KOPT-K1 (cell line): ENCODE measurements around the gene LGALS9.

Experiments used
- H3K27ac ChIP-seq: fragments of 200-600 bp; sonication (generic); 2 replicates; pipeline ENCODE4 v1.5.1; 2016; ENCODE audit warnings: antibody characterized with exemption, mild to moderate bottlenecking, low read depth, low read length; ENCODE audit not compliant: poor library complexity, severe bottlenecking
- H3K36me3 ChIP-seq: fragments of 200-600 bp; sonication (generic); 2 replicates; pipeline ENCODE4 v1.5.1; 2017; ENCODE audit warnings: antibody characterized with exemption, mild to moderate bottlenecking, low read length, moderate library complexity; ENCODE audit not compliant: insufficient read depth
- H3K9me3 ChIP-seq: fragments of 200-600 bp; sonication (generic); 2 replicates; pipeline ENCODE4 v1.5.1; 2017; ENCODE audit warnings: antibody characterized with exemption, low read length, mild to moderate bottlenecking; ENCODE audit not compliant: insufficient read depth, poor library complexity, severe bottlenecking

Gene LGALS9

DNA sequence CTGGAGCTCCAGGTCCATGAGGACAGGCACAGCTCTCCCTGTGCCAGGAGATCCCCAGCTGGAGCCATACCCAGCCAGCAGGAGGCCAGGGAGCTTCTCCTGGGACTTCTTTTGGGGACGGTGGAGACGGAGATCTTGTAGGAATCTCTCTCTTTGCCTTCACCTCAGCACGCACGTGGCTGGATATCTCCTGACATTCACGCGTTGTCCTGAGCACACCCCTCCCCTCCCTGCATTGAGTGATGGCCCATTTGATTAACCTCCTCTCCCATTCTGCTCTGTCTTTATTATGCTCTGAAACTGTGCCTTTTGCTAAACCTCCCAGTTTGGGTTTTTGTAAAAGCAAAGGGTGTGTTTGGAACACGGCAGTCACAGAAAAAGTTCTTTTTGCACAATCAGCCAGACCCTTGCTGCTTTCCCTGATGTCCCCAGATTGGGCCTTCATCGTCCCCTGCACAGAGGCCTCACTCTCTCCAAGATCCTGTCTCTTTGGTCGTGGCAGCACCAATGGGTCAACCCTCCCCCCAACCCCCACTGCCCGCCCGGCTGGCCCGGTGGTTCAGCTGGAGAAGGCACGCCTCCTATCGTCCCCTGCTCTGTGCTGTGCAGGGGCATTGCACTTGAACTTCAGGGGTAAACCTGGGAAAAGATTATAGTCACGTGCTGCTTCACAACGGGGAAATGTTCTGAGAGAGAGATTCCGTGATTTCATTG is 32.5 kb upstream of the LGALS9 start:
- no peaks in the 10 kb centered on the region for H3K9me3 ChIP-seq
- H3K36me3 ChIP-seq: no peaks in the 10 kb centered on the region
- no peak overlapping the region for H3K27ac ChIP-seq

GRCh38 chr17:27600471-27600870 is 30.5 kb upstream of the LGALS9 start:
- Histone ChIP-seq H3K27ac (no peak overlapping the region), H3K36me3 (no peaks in the 10 kb centered on the region), H3K9me3 (no peaks in the 10 kb centered on the region)

GRCh38 chr17:27601069-27601974 is 29.7 kb upstream of the LGALS9 start:
- H3K27ac ChIP-seq: no peak overlapping the region
- H3K36me3 ChIP-seq: no peaks in the 10 kb centered on the region

GRCh38 chr17:27601975-27602302 is 29.0 kb upstream of the LGALS9 start:
- no peaks in the 10 kb centered on the region for H3K36me3 ChIP-seq
- no peaks in the 10 kb centered on the region for H3K9me3 ChIP-seq
- no peak overlapping the region for H3K27ac ChIP-seq

More at GRCh38 chr17:27601069-27601974, 29.7 kb upstream of the LGALS9 start:
- no peaks in the 10 kb centered on the region for H3K9me3 ChIP-seq

GRCh38 chr17:27602721-27603420 is 28.1 kb upstream of the LGALS9 start:
- Histone ChIP-seq H3K36me3 (no peaks in the 10 kb centered on the region), H3K9me3 (no peaks in the 10 kb centered on the region), H3K27ac (no peak overlapping the region)

DNA sequence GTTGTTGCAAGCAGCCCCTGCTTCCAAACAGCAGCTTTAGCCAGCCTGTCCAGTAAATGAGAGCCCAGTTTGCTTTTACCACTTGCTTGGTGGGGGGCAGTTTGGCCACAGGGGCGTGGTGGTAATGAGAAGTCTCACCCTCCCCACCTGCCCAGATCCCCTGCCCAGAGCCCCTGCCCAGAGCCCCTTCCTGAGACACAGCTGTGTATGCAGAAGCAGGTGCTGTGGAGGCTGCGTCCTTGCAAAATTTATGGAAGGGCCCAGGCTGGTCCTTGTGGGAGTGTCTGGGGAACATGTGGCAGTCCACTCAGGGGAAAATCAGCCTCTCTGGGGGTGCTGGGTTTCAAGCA is 27.6 kb upstream of the LGALS9 start:
- H3K9me3 ChIP-seq: no peaks in the 10 kb centered on the region
- H3K36me3 ChIP-seq: no peaks in the 10 kb centered on the region
- no peak overlapping the region for H3K27ac ChIP-seq

DNA sequence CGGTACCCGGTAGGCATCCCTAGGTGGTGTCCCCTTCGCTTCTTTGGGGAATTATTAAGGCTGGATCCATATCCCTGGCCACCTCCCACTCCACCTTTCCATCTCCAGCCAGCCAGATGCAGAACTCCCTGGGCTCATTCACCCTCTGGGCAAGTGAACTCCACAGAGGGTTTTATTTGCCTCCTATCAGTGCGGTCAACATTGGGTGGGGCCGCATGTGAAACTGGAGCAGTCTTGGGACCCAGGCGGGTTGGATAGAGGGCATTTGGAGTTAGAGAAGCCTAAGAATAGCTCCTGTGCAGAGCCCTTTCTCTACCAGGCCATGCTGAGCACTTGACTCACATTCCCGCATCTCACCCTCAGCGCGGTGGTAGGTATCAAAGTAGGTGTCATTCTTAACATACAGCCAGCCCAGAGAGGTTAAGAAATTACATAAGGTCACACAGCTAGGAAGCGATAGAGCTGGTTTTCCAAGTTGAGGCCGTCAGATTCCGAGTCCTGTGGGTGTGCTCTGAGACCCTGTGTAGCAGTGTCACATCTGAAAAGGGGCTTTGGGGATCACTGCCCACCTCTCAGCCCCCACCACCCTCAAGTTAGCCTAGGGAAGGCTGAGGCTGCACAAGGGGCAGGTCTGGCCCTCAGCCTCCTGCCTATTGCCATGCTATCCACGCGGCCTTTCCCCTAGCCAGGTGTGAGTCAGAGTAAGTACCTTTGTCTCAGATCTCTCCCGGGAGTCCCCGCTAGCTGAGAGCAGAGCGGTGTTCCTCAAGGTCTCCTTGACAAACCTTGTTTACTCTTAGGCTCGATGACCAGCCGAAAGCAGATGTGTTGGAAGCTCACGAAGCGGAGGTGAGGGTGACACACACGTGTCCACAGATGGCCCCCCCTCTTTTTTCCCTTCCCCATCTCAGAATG is 26.9 kb upstream of the LGALS9 start:
- H3K9me3 ChIP-seq: no peaks in the 10 kb centered on the region
- H3K27ac ChIP-seq: no peak overlapping the region
- no peaks in the 10 kb centered on the region for H3K36me3 ChIP-seq

DNA sequence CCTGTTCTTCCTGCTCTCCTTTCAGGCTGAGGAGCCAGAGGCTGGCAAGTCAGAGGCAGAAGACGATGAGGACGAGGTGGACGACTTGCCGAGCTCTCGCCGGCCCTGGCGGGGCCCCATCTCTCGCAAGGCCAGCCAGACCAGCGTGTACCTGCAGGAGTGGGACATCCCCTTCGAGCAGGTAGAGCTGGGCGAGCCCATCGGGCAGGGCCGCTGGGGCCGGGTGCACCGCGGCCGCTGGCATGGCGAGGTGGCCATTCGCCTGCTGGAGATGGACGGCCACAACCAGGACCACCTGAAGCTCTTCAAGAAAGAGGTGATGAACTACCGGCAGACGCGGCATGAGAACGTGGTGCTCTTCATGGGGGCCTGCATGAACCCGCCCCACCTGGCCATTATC is 25.6 kb upstream of the LGALS9 start:
- no peaks in the 10 kb centered on the region for H3K9me3 ChIP-seq
- H3K36me3 ChIP-seq: no peaks in the 10 kb centered on the region

DNA sequence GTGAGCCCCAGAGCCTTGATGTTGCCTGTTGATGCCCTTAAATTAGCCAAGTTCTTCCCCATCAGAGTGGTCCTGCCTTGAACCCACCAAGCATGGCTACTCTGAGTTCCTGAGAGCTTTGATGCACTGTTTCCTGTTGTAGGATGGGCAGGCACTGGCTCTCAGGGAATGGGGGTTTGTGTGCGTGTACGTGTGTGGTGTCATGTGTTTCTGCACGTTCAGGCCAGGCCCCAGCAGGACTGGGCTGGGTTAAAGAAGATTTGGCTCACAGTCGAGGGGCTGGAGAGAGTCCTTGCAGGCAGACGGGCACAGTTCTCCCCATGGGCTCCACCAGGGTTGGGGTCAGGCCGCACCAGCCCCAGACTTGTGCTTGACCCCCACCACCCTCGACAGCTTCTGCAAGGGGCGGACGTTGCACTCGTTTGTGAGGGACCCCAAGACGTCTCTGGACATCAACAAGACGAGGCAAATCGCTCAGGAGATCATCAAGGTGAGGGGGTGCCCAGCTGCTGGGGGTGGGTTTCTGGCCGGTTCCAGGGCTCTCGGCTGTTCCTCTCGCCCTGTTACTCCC is 23.4 kb upstream of the LGALS9 start:
- Histone ChIP-seq H3K27ac (no peak overlapping the region), H3K9me3 (no peaks in the 10 kb centered on the region), H3K36me3 (no peaks in the 10 kb centered on the region)

More for the DNA sequence above, 25.6 kb upstream of the LGALS9 start:
- no peak overlapping the region for H3K27ac ChIP-seq

DNA sequence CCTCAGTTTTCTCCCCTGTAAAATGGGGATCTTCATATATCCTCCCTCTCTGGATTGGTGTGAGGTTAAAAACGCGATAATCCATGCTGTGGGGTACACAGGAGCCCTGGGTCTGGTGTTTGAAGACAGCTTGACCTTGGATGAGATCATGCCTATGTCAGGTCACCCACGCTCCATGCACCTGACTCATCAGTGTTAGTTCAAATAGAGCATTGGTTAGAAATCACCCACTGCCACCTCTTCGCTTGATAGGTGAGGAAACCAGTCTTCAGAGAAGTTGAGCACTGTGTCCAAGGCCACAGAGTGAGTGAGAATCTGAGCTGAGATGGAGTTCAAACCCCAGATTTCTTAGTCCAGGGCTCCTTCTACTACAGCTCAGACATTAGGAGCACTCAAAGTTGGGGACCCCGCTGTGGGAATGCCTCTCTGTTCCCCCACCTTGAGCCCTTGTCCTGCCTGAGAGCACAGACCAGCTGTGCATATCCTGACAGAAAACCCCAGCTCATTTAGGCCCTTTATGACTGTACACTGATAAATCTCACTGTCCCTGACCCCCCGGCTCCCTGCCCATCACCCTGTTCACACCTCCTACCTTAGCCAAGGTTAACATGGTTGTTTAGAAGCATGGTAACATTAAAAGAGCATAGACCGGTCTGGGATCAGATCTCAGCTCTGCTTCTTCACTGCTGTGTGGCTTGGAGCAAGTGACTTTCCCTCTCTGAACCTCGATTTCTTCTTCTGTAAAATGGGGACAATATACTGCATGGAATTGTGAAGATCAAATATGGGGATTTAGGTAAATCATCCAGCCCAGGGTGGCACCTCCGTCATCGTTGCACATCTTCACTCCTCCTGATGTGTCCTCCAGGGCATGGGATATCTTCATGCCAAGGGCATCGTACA is 22.4 kb upstream of the LGALS9 start:
- no peaks in the 10 kb centered on the region for H3K9me3 ChIP-seq
- no peaks in the 10 kb centered on the region for H3K36me3 ChIP-seq
- H3K27ac ChIP-seq: no peak overlapping the region

GRCh38 chr17:27609611-27610303 is 21.2 kb upstream of the LGALS9 start:
- Histone ChIP-seq H3K9me3 (no peaks in the 10 kb centered on the region), H3K36me3 (no peaks in the 10 kb centered on the region), H3K27ac (no peak overlapping the region)

DNA sequence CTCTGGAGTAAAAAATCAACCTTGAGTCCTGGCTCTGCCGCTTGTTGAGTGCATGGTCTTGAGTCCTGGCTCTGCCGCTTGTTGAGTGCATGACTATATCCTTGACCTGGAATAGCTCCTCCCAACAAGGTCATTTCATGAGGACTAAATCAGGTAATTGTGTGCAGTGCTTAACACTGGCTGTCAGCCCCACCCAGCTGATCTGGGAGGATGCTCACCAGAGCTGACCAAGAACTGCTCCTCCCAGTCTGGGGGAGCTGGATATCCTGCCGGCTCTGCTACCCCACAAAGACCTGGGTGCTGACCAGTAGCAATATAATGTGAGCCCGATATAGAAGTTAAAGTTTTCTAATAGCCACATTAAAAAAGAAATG is 20.7 kb upstream of the LGALS9 start:
- no peak overlapping the region for H3K27ac ChIP-seq

GRCh38 chr17:27612160-27612770 is 18.7 kb upstream of the LGALS9 start:
- H3K36me3 ChIP-seq: no peaks in the 10 kb centered on the region
- no peaks in the 10 kb centered on the region for H3K9me3 ChIP-seq
- H3K27ac ChIP-seq: no peak overlapping the region

More for the DNA sequence above, 20.7 kb upstream of the LGALS9 start:
- Histone ChIP-seq H3K36me3 (no peaks in the 10 kb centered on the region), H3K9me3 (no peaks in the 10 kb centered on the region)
